GM23338 (cell line): Measurements from ENCODE around the gene ANKS1B. TPM values are rescaled to one million over a fixed set of nuclear protein-coding genes. Genes with fewer than 3 reads are reported as not detected.

Experiments
- ATAC-seq: fragments of 200-7000 bp; cut with Tn5 transposase; 3 replicates; pipeline ENCODE4 v1.9.1; 2020
- DNase-seq: peaks from one replicate; pipeline ENCODE4 v3.0.0-alpha.2; 2015; ENCODE audit warnings: low spot score
- H2AFZ ChIP-seq: fragments of 200-600 bp; sonication (generic); 2 replicates; pipeline ENCODE4 v1.8.0; 2016; ENCODE audit warnings: antibody characterized with exemption, mild to moderate bottlenecking, moderate library complexity
- H3F3A ChIP-seq: fragments of 200-600 bp; sonication (generic); replicated peaks from 2 replicates; pipeline ENCODE4 v1.8.0; 2017; ENCODE audit warnings: antibody characterized with exemption, mixed run types, low read depth
- H3K27ac ChIP-seq: fragments of 200-600 bp; sonication (generic); 2 replicates; pipeline ENCODE4 v1.6.1; 2016; ENCODE audit warnings: low read depth
- H3K27me3 ChIP-seq: fragments of 200-600 bp; sonication (generic); 2 replicates; pipeline ENCODE4 v1.8.0; 2016; ENCODE audit warnings: mild to moderate bottlenecking, mixed run types, moderate library complexity; ENCODE audit not compliant: insufficient read depth
- H3K36me3 ChIP-seq: fragments of 200-600 bp; sonication (generic); 2 replicates; pipeline ENCODE4 v1.8.0; 2016; ENCODE audit warnings: mild to moderate bottlenecking; ENCODE audit not compliant: insufficient read depth
- H3K4me1 ChIP-seq: fragments of 200-600 bp; sonication (generic); 2 replicates; pipeline ENCODE4 v1.8.0; 2016; ENCODE audit warnings: mild to moderate bottlenecking, moderate library complexity; ENCODE audit not compliant: insufficient read depth
- H3K4me2 ChIP-seq: fragments of 200-600 bp; sonication (generic); 2 replicates; pipeline ENCODE4 v1.7.1; 2017; ENCODE audit warnings: mixed run types
- H3K4me3 ChIP-seq: fragments of 200-600 bp; sonication (generic); 2 replicates; pipeline ENCODE4 v1.6.1; 2016; ENCODE audit warnings: mixed run types
- H3K79me2 ChIP-seq: fragments of 200-600 bp; sonication (generic); replicated peaks from 2 replicates; pipeline ENCODE4 v1.8.0; 2017; ENCODE audit warnings: mild to moderate bottlenecking; ENCODE audit not compliant: insufficient read depth
- H3K9me2 ChIP-seq: fragments of 200-600 bp; sonication (generic); 2 replicates; pipeline ENCODE4 v1.8.0; 2017; ENCODE audit not compliant: insufficient read depth
- H4K20me1 ChIP-seq: fragments of 200-600 bp; sonication (generic); replicated peaks from 2 replicates; pipeline ENCODE4 v1.8.0; 2017; ENCODE audit warnings: mild to moderate bottlenecking; ENCODE audit not compliant: insufficient read depth
- H3K27ac Mint-ChIP-seq: 2 replicates; pipeline ENCODE4 v1.8.0; 2020; ENCODE audit warnings: inconsistent platforms, mild to moderate bottlenecking, moderate library complexity, mixed read lengths
- H3K27me3 Mint-ChIP-seq: 3 replicates; pipeline ENCODE4 v1.8.0; 2022; ENCODE audit warnings: low read depth, mild to moderate bottlenecking, moderate library complexity, mixed read lengths, inconsistent platforms; ENCODE audit not compliant: insufficient read depth, poor library complexity
- H3K36me3 Mint-ChIP-seq: 3 replicates; pipeline ENCODE4 v1.8.0; 2021; ENCODE audit warnings: low read depth, mild to moderate bottlenecking, inconsistent platforms, moderate library complexity, mixed read lengths
- H3K4me1 Mint-ChIP-seq: 3 replicates; pipeline ENCODE4 v1.8.0; 2020; ENCODE audit warnings: mild to moderate bottlenecking, inconsistent platforms, mixed read lengths
- H3K4me3 Mint-ChIP-seq: 3 replicates; pipeline ENCODE4 v1.8.0; 2021; ENCODE audit warnings: moderate library complexity, mild to moderate bottlenecking, inconsistent platforms, mixed read lengths
- H3K9me3 Mint-ChIP-seq: 3 replicates; pipeline ENCODE4 v1.8.0; 2020; ENCODE audit warnings: moderate library complexity, mild to moderate bottlenecking, inconsistent platforms, mixed read lengths
- CTCF ChIP-seq, 2 experiments: fragments of 200-600 bp in 1 of 2; sonication (generic) in 1 of 2; conservative IDR thresholded peaks; 2 replicates each; pipeline versions ENCODE4 v1.5.1 to v1.6.1; 2016 to 2017; ENCODE audit warnings: antibody characterized with exemption in 2 of 2, low read depth in 2 of 2, mild to moderate bottlenecking in 2 of 2, moderate library complexity in 1 of 2
- ETS1 ChIP-seq: IDR thresholded peaks from 2 replicates; pipeline ENCODE4 v1.6.1; 2016; ENCODE audit warnings: antibody characterized with exemption
- EZH2 ChIP-seq: fragments of 200-600 bp; sonication (generic); IDR thresholded peaks from one replicate; pipeline ENCODE4 v1.8.0; 2017; ENCODE audit warnings: antibody characterized with exemption, mild to moderate bottlenecking, low read depth; ENCODE audit not compliant: unreplicated experiment
- EZH2phosphoT487 ChIP-seq: fragments of 200-600 bp; sonication (generic); IDR thresholded peaks from one replicate; pipeline ENCODE4 v1.8.1; 2018; ENCODE audit warnings: antibody characterized with exemption; ENCODE audit not compliant: unreplicated experiment
- JUNB ChIP-seq: IDR thresholded peaks from one replicate; pipeline ENCODE4 v1.6.1; 2016; ENCODE audit warnings: antibody characterized with exemption; ENCODE audit not compliant: unreplicated experiment
- NANOG ChIP-seq: IDR thresholded peaks from 2 replicates; pipeline ENCODE4 v1.6.1; 2016; ENCODE audit warnings: antibody characterized with exemption, borderline replicate concordance
- POLR2AphosphoS5 ChIP-seq: IDR thresholded peaks from 2 replicates; pipeline ENCODE4 v1.6.1; 2016; ENCODE audit warnings: antibody characterized with exemption, low read depth
- ZNF114 ChIP-seq: fragments of 250-450 bp; sonication (Bioruptor Pico); IDR thresholded peaks from 2 replicates; pipeline ENCODE4 v1.5.0; 2020; ENCODE audit warnings: mild to moderate bottlenecking, moderate library complexity
- ZNF331 ChIP-seq: fragments of 250-450 bp; sonication (Bioruptor Pico); IDR thresholded peaks from 2 replicates; pipeline ENCODE4 v1.5.0; 2020; ENCODE audit warnings: low read depth, mild to moderate bottlenecking, moderate library complexity
- ZNF462 ChIP-seq: fragments of 250-450 bp; sonication (Bioruptor Pico); IDR thresholded peaks from 2 replicates; pipeline ENCODE4 v1.5.0; 2020; ENCODE audit warnings: mild to moderate bottlenecking, moderate library complexity
- polyA plus RNA-seq: library from polyadenylated mRNA; unstranded; fragments of >200 nt; fragmentation: Nextera tagmentation; extraction: Ambion mirVana; gene quantifications from 2 replicates; pipeline ENCODE4 v1.2.1, GENCODE V29; 2016
- total RNA-seq: library from RNA; depleted of rRNA; stranded (reverse); fragments of >200 nt; shearing (Covaris generic); gene quantifications from 2 replicates; pipeline ENCODE4 v1.2.3, GENCODE V29; 2014

The ANKS1B gene
- total and polyA plus RNA-seq, 2 experiments from 2014 or later = 4.3 to 5.8 TPM

GRCh38 chr12:98948343-98948949 is 1036.3 kb downstream of the ANKS1B start:
- Histone ChIP-seq H3K27me3 (no peaks in the 10 kb centered on the region), H2AFZ (no peak overlapping the region), H3K79me2 (no peaks in the 10 kb centered on the region), H4K20me1 (no peaks in the 10 kb centered on the region), H3K9me2 (peaks cover 4% of the 10 kb centered on the region; the same call in 1 of the 2 replicates), H3K4me3 (no peak overlapping the region), H3K27ac (no peak overlapping the region; the same call in 1 of the 2 replicates), H3K4me1 (peaks cover 6% of the 10 kb centered on the region; the same call in 1 of the 2 replicates), H3K4me2 (no peak overlapping the region), H3F3A (no peaks in the 10 kb centered on the region), H3K36me3 (no peaks in the 10 kb centered on the region)
- ATAC-seq = no peak
- H3K9me3 Mint-ChIP-seq = no peaks in the 10 kb centered on the region; the same call in 2 of the 3 replicates
- no peak overlapping the region for H3K4me3 Mint-ChIP-seq
- no peak overlapping the region for H3K27ac Mint-ChIP-seq
- H3K36me3 Mint-ChIP-seq = no peaks in the 10 kb centered on the region
- peaks cover under 1% of the 10 kb centered on the region for H3K27me3 Mint-ChIP-seq
- H3K4me1 Mint-ChIP-seq = peaks cover 11% of the 10 kb centered on the region
- no peak for DNase-seq
- no peak for TF ChIP-seq ZNF331 (CRISPR knock-in tag)
- TF ChIP-seq EZH2 = no peak
- no peak for TF ChIP-seq ZNF462 (CRISPR knock-in tag)
- no peak for TF ChIP-seq ETS1
- TF ChIP-seq CTCF (conservative IDR thresholded peaks at IDR 0.05; ENCODE audit: low read depth in 2 of 2) = no peak
- TF ChIP-seq JUNB = no peak
- TF ChIP-seq ZNF114 = no peak
- no peak for TF ChIP-seq NANOG
- TF ChIP-seq POLR2AphosphoS5 = no peak
- no peak for TF ChIP-seq EZH2phosphoT487
